Transverse colon (tissue), 4 donors: Measurements from ENCODE around the gene CACNA2D4. TPM values are rescaled to one million over a fixed set of nuclear protein-coding genes. Genes with fewer than 3 reads are reported as not detected.

Source experiments
- DNase-seq: peaks from one replicate; pipeline ENCODE4 v3.0.0-alpha.2; 2019
- H3K27ac ChIP-seq, 4 donors: fragments of 200-600 bp; sonication (generic); 2 replicates each; pipeline ENCODE4 v1.5.1; 2016 to 2018; ENCODE audit warnings: inconsistent platforms in 4 of 4
- H3K27me3 ChIP-seq: fragments of 200-600 bp; sonication (generic); 2 replicates; pipeline ENCODE4 v1.5.1; 2017; ENCODE audit warnings: inconsistent platforms
- H3K36me3 ChIP-seq, 4 donors: fragments of 200-600 bp; sonication (generic); 2 replicates each; pipeline ENCODE4 v1.5.1; 2017 to 2019; ENCODE audit warnings: inconsistent platforms in 4 of 4
- H3K4me1 ChIP-seq, 4 donors: fragments of 200-600 bp; sonication (generic); 2 replicates each; pipeline ENCODE4 v1.5.1; 2017 to 2020; ENCODE audit warnings: inconsistent platforms in 4 of 4
- H3K4me3 ChIP-seq, 4 donors: fragments of 200-600 bp; sonication (generic); 1 replicate in 1 of 4; 2 replicates in 3 of 4; pipeline versions ENCODE4 v1.5.1 to v1.6.1; 2017 to 2019; ENCODE audit warnings: inconsistent platforms in 4 of 4
- H3K9me3 ChIP-seq, 2 donors: fragments of 200-600 bp; sonication (generic); 2 replicates each; pipeline ENCODE4 v1.5.1; 2017 to 2019; ENCODE audit warnings: inconsistent platforms in 2 of 2
- CTCF ChIP-seq, 5 experiments: fragments of 200-600 bp in 3 of 5; fragments of 450-650 bp in 2 of 5; sonication (generic) in 3 of 5; IDR thresholded peaks; 1 replicate in 2 of 5; 2 replicates in 3 of 5; pipeline ENCODE4 v1.5.1; 2016 to 2017; ENCODE audit warnings: antibody characterized with exemption in 5 of 5, inconsistent platforms in 3 of 5, mild to moderate bottlenecking in 2 of 5, moderate library complexity in 1 of 5
- EP300 ChIP-seq: sonication (generic); formaldehyde crosslinking; IDR thresholded peaks from one replicate; pipeline ENCODE4 v1.6.1; 2017; ENCODE audit warnings: antibody characterized with exemption, low read depth
- POLR2A ChIP-seq: fragments of 450-650 bp; IDR thresholded peaks from one replicate; pipeline ENCODE4 v1.6.1; 2016; ENCODE audit warnings: antibody characterized with exemption, mild to moderate bottlenecking, moderate library complexity
- POLR2AphosphoS5 ChIP-seq, 3 donors: sonication (generic); formaldehyde crosslinking; IDR thresholded peaks; one replicate each; pipeline ENCODE4 v1.6.1; 2016; ENCODE audit warnings: antibody characterized with exemption in 3 of 3
- WGBS, 2 donors: methylation state at CpG; one replicate each; pipeline ENCODE4 v1.1.5; 2018; ENCODE audit warnings: low coverage in 1 of 2; 5-methylcytosine and 5-hydroxymethylcytosine counted together
- in situ Hi-C, 4 donors: fragments of 200-750 bp; cut with MboI; loops; one replicate each; pipeline versions ENCODE4 v1.15.0 to v1.15.1; 2017; ENCODE audit warnings: low sequenced_read_pairs in 3 of 4, low pct_ligation_motif_present in 1 of 4, low pct_unique_long_range_greater_than_20kb in 1 of 4
- intact Hi-C: fragments of 100-400 bp; cut with DNase I; formaldehyde crosslinking; loops from one replicate; pipeline ENCODE4 v1.15.1; 2023; ENCODE audit warnings: low total_unique reads
- total RNA-seq, 4 donors: library from RNA; depleted of rRNA; stranded (reverse); fragments of >200 nt; gene quantifications; one replicate each; pipeline ENCODE4 v1.1.0, GENCODE V29; 2016

The CACNA2D4 gene
- total RNA-seq, 4 donors from 2014 or later = 6.5 to 22.8 (median 7.2) TPM; not detected in 1

GRCh38 chr12:1932264-1932777, 13.9 kb upstream of the CACNA2D4 start:
- Histone ChIP-seq H3K9me3 (no peaks in the 10 kb centered on the region), H3K4me1 (peaks cover 25 to 44% (median 36%) of the 10 kb centered on the region in 4 donors), H3K4me3 (no peak overlapping the region), H3K27me3 (no peaks in the 10 kb centered on the region), H3K36me3 (no peaks in the 10 kb centered on the region), H3K27ac (peak overlapping the region; percentile 11 to 73 (median 64))
- peak; percentile 79 for DNase-seq
- in situ Hi-C loops = loop anchor here in 3 of 4 donors (10.0 kb wide), 5 partner anchors 102 to 278 kb away; no protein-coding TSS in a partner anchor
- WGBS, 2 donors = 36 to 42% methylated on average over 2 to 16 of the region's 16 CpGs
- TF ChIP-seq POLR2AphosphoS5 (IDR thresholded peaks at IDR 0.05) (peak; percentile 88 to 94 (median 89)), CTCF (IDR thresholded peaks at IDR 0.05) (peak in 1 of 5 experiments; percentile 21), EP300 (peak; percentile 76), POLR2A (no peak)
- intact Hi-C loops = no loop called here

GRCh38 chr12:1931642-1932041, 13.2 kb upstream of the CACNA2D4 start:
- in situ Hi-C loops = loop anchor here in 3 of 4 donors (10.0 kb wide), 5 partner anchors 103 to 277 kb away; no protein-coding TSS in a partner anchor
- 73 to 82% methylated on average over 8 to 9 of the region's 9 CpGs for WGBS, 2 donors
- peak overlapping the region; percentile 11 to 73 (median 64) for H3K27ac ChIP-seq

GRCh38 chr12:1930803-1931597, 12.5 kb upstream of the CACNA2D4 start:
- Histone ChIP-seq H3K4me3 (no peak overlapping the region), H3K36me3 (no peaks in the 10 kb centered on the region), H3K27ac (peak overlapping the region in 2 of 4 donors; percentile 59 to 68), H3K4me1 (peaks cover 15 to 31% (median 25%) of the 10 kb centered on the region in 4 donors), H3K27me3 (no peaks in the 10 kb centered on the region), H3K9me3 (no peaks in the 10 kb centered on the region)
- DNase-seq = no peak
- no peak for TF ChIP-seq CTCF (IDR thresholded peaks at IDR 0.05)
- TF ChIP-seq POLR2AphosphoS5 (IDR thresholded peaks at IDR 0.05) = no peak
- no peak for TF ChIP-seq POLR2A
- TF ChIP-seq EP300 = no peak
- intact Hi-C loops (no loop called here), in situ Hi-C loops (loop anchor here in 3 of 4 donors (10.0 kb wide), 5 partner anchors 104 to 276 kb away; no protein-coding TSS in a partner anchor)
- WGBS, 2 donors = 76 to 82% methylated on average over 10 to 25 of the region's 27 CpGs

More at GRCh38 chr12:1931642-1932041, 13.2 kb upstream of the CACNA2D4 start:
- DNase-seq = no peak
- intact Hi-C loops = no loop called here
- Histone ChIP-seq H3K27me3 (no peaks in the 10 kb centered on the region), H3K36me3 (no peaks in the 10 kb centered on the region), H3K9me3 (no peaks in the 10 kb centered on the region), H3K4me1 (peaks cover 18 to 38% (median 29%) of the 10 kb centered on the region in 4 donors), H3K4me3 (no peak overlapping the region)
- no peak for TF ChIP-seq EP300
- TF ChIP-seq POLR2AphosphoS5 (IDR thresholded peaks at IDR 0.05) = peak in 1 of 3 donors; percentile 59

- intact Hi-C loops (no loop called here), in situ Hi-C loops (loop anchor here in 3 of 4 donors (10.0 kb wide), 5 partner anchors 105 to 275 kb away; no protein-coding TSS in a partner anchor)
- Histone ChIP-seq H3K27ac (no peak overlapping the region), H3K9me3 (no peaks in the 10 kb centered on the region), H3K36me3 (no peaks in the 10 kb centered on the region), H3K4me1 (peaks cover 8 to 26% (median 19%) of the 10 kb centered on the region in 4 donors), H3K4me3 (no peak overlapping the region), H3K27me3 (no peaks in the 10 kb centered on the region)
- 77 to 87% methylated on average over 2 to 11 of the region's 11 CpGs for WGBS, 2 donors
- DNase-seq = no peak
- TF ChIP-seq POLR2AphosphoS5 (IDR thresholded peaks at IDR 0.05) = no peak
- no peak for TF ChIP-seq POLR2A
- TF ChIP-seq EP300 = no peak
- no peak for TF ChIP-seq CTCF (IDR thresholded peaks at IDR 0.05)
These were observed 11.7 kb upstream of the CACNA2D4 start for GRCh38 chr12:1929985-1930802.
